Measurements from ENCODE around the gene SORCS2. TPM values are rescaled to one million over a fixed set of nuclear protein-coding genes. Genes with fewer than 3 reads are reported as not detected.

The SORCS2 gene
- total RNA-seq, 1 experiment from 2014 or later: not detected

DNA sequence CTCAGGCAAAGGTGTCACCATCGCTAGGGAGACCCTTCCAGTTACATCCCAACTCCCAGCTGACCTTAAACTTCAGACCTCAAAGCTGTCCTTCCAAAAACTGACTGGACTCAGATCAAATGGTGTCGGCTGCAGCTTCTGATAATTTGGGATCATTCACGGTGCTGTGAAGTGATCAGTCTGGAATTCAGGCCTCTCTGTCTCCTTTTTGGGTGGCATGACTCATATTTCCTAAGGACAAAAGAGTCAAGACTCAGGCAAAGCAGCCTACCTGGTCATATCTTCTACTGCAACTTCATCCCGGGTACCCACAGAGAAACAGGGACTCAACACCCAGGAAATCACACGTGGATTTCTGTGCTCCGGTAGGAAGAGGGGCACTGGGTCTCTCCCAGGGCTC is 87.6 kb downstream of the SORCS2 start:
- Mint-ChIP-seq H3K4me1 (ENCODE audit: low read depth, unreplicated experiment) (no peaks in the 10 kb centered on the region), H3K27ac (ENCODE audit: unreplicated experiment) (no peak overlapping the region), H3K36me3 (ENCODE audit: insufficient read depth, unreplicated experiment) (no peaks in the 10 kb centered on the region), H3K9me3 (ENCODE audit: low read depth, unreplicated experiment) (no peaks in the 10 kb centered on the region), H3K4me3 (ENCODE audit: low read depth, unreplicated experiment) (no peak overlapping the region), H3K27me3 (ENCODE audit: unreplicated experiment) (peaks cover 90% of the 10 kb centered on the region)
- CTCF ChIA-PET: interaction anchor here (0.6 kb wide), 1 partner anchor 31 kb away, joined by 3 read pairs; no protein-coding TSS in a partner anchor
- intact Hi-C loops (cut with micrococcal nuclease; ENCODE audit: unreplicated experiment): no loop called here
- BruUV-seq (replicated peaks): no TSS peak
- DNase-seq: no peak
- TF ChIP-seq, protein P1, sequence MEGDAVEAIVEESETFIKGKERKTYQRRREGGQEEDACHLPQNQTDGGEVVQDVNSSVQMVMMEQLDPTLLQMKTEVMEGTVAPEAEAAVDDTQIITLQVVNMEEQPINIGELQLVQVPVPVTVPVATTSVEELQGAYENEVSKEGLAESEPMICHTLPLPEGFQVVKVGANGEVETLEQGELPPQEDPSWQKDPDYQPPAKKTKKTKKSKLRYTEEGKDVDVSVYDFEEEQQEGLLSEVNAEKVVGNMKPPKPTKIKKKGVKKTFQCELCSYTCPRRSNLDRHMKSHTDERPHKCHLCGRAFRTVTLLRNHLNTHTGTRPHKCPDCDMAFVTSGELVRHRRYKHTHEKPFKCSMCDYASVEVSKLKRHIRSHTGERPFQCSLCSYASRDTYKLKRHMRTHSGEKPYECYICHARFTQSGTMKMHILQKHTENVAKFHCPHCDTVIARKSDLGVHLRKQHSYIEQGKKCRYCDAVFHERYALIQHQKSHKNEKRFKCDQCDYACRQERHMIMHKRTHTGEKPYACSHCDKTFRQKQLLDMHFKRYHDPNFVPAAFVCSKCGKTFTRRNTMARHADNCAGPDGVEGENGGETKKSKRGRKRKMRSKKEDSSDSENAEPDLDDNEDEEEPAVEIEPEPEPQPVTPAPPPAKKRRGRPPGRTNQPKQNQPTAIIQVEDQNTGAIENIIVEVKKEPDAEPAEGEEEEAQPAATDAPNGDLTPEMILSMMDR (IDR thresholded peaks at IDR 0.05; ENCODE audit: unreplicated experiment): no peak

DNA sequence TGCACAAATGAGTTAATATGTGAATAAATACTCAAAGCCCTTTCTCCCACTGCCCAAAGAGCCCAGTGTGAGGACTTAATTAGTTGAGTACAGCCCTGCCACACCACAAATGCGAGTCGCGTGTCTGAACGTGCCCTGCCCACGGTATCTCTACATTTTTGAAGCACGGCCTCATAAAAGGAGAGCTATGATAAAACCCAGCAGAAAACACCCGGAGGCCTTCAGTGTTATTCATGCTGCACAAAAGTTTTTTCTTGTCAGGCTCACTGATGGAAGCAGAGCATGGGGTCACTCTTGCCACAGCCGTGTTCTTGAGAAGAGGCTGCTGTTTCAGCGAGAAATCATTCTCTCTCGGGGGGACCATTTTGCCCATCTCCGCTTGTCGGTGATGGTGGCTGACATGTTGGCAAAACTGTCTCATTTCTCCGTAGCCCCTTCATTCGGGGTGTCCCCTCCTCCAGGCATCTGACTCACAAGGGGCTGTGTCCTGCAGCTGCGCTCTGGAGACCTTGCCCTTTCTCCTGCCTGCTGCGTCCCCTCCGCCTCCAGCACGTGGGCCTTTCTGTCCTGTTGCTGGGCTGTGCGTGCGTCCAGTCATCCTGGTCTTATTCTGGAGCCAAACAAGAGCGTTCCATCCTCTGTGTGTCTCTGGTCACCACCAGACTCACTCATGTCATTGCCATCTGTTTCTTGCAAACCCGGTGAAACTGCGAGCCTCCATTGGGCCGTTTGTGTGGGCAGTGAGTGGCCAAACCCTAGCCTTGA is 88.8 kb downstream of the SORCS2 start:
- CTCF ChIA-PET: no interaction called here
- H3K27ac Mint-ChIP-seq (ENCODE audit: unreplicated experiment): no peak overlapping the region
- no peaks in the 10 kb centered on the region for H3K4me1 Mint-ChIP-seq (ENCODE audit: low read depth, unreplicated experiment)
- H3K27me3 Mint-ChIP-seq (ENCODE audit: unreplicated experiment): peaks cover 86% of the 10 kb centered on the region
- TF ChIP-seq, protein P1 (IDR thresholded peaks at IDR 0.05; ENCODE audit: unreplicated experiment): no peak
- DNase-seq: no peak
- intact Hi-C loops (cut with micrococcal nuclease; ENCODE audit: unreplicated experiment): no loop called here
- BruUV-seq (replicated peaks): no TSS peak
- H3K9me3 Mint-ChIP-seq (ENCODE audit: low read depth, unreplicated experiment): no peaks in the 10 kb centered on the region
- no peaks in the 10 kb centered on the region for H3K36me3 Mint-ChIP-seq (ENCODE audit: insufficient read depth, unreplicated experiment)
- H3K4me3 Mint-ChIP-seq (ENCODE audit: low read depth, unreplicated experiment): no peak overlapping the region

DNA sequence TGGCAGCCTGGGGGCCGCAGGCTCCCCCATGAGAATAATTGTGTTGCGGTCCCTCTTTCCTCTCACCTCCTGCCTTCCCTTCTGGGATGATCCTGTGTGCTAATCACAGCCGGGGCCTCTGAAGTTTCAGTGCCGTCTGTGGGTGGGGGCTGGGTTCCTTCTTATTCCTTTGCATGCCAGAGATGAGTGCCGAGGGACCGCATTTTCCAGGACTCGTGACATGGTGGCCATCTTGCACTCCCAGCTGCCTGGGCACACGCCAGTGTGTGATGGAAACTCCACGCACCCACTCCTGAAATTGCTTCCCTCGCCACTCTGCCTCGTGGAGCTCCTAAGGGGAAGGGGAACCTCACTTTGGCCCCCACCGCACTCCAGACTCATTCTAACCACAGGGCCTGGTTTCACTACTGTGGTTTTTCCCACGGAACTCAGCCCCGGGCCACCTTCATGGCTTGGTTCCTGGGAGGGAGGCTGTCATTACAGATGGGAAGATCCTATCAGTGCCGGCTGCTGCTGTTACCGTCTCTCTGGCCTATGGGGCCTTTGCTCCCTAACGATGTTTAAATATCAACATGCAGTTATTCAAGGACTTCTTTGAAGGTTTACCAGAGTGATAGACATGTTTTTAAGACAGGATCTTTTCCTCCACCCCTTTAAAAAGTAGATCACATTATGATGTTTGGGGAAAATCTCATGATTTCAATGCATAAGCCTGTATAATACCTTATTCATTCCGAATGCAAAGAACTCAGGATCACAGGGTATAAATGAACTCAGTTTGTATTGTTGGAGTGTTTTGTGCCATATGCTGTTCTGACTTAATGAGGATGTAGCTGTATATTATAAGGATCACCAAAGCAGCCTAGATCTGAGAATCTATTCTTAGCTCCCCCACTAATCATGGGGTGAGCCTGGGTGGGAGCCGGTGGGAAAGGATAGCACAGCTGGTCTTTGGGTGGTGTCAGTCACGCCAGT is 89.6 kb downstream of the SORCS2 start:
- CTCF ChIA-PET: no interaction called here
- intact Hi-C loops (cut with micrococcal nuclease; ENCODE audit: unreplicated experiment): no loop called here
- Mint-ChIP-seq H3K27ac (ENCODE audit: unreplicated experiment) (no peak overlapping the region), H3K36me3 (ENCODE audit: insufficient read depth, unreplicated experiment) (no peaks in the 10 kb centered on the region), H3K4me1 (ENCODE audit: low read depth, unreplicated experiment) (no peaks in the 10 kb centered on the region), H3K4me3 (ENCODE audit: low read depth, unreplicated experiment) (no peak overlapping the region), H3K27me3 (ENCODE audit: unreplicated experiment) (peaks cover 87% of the 10 kb centered on the region), H3K9me3 (ENCODE audit: low read depth, unreplicated experiment) (no peaks in the 10 kb centered on the region)
- no peak for DNase-seq
- BruUV-seq (replicated peaks): no TSS peak
- TF ChIP-seq, protein P1 (IDR thresholded peaks at IDR 0.05; ENCODE audit: unreplicated experiment): no peak

DNA sequence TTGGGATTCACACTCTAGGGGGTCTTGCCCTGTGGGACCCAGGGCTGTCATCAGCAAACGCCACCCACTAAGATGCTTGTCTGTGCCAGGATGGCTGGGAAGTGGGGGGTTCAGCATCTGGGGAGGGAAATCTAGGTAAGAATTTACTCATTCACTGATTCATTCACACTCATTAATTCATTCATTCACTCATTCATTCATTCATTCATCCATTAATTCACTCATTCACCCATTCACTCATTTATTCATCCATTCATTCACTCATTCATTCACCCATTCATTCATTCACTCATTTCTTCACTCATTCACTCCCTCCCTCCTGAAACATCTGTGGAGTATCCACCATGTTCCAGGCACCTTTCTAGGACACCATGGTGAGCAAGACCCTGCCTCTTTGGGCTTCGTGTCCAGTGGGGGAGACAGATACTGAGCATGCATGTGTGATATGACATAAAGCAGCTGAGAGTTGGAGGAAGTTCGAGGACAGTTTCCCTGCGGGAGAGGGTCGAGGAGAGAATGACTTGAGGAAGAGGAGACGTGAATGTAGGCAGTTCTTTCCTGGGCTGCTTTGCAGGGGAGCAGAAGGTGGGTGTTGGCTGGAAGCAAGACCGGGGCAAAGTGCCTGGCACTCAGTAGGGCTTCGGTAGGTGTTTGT is 90.6 kb downstream of the SORCS2 start:
- no peaks in the 10 kb centered on the region for H3K4me1 Mint-ChIP-seq (ENCODE audit: low read depth, unreplicated experiment)
- H3K27me3 Mint-ChIP-seq (ENCODE audit: unreplicated experiment): peaks cover 87% of the 10 kb centered on the region
- no peaks in the 10 kb centered on the region for H3K9me3 Mint-ChIP-seq (ENCODE audit: low read depth, unreplicated experiment)
- H3K27ac Mint-ChIP-seq (ENCODE audit: unreplicated experiment): no peak overlapping the region
- BruUV-seq (replicated peaks): no TSS peak
- intact Hi-C loops (cut with micrococcal nuclease; ENCODE audit: unreplicated experiment): no loop called here
- DNase-seq: no peak
- CTCF ChIA-PET: no interaction called here
- TF ChIP-seq, protein P1 (IDR thresholded peaks at IDR 0.05; ENCODE audit: unreplicated experiment): no peak
- no peaks in the 10 kb centered on the region for H3K36me3 Mint-ChIP-seq (ENCODE audit: insufficient read depth, unreplicated experiment)
- no peak overlapping the region for H3K4me3 Mint-ChIP-seq (ENCODE audit: low read depth, unreplicated experiment)
